ENCODE data around the gene CCDC196. TPM values are rescaled to one million over a fixed set of nuclear protein-coding genes. Genes with fewer than 3 reads are reported as not detected.
"Not testable (repeated sequence)": the region's sequence is repeated elsewhere in the genome, so short reads cannot be mapped to it uniquely, and the experiment has no call there.

The CCDC196 gene
- total RNA-seq, 1 donor from 2014 or later, result not detected

- Mint-ChIP-seq H3K9me3 (ENCODE audit: low read depth) (peaks cover 12% of the 10 kb centered on the region), H3K27me3 (ENCODE audit: low read depth) (no peaks in the 10 kb centered on the region), H3K36me3 (ENCODE audit: low read depth) (no peaks in the 10 kb centered on the region), H3K4me1 (ENCODE audit: low read depth) (no peaks in the 10 kb centered on the region), H3K27ac (ENCODE audit: unreplicated experiment) (no peak overlapping the region), H3K4me3 (ENCODE audit: unreplicated experiment) (no peak overlapping the region)
- TF ChIP-seq CTCF (IDR thresholded peaks at IDR 0.05), result no peak
- DNase-seq (ENCODE audit: low spot score), result no peak
These were observed 44.4 kb downstream of the CCDC196 start for GRCh38 chr14:66530526-66530925.

GRCh38 chr14:66539034-66539433, 52.9 kb downstream of the CCDC196 start:
- no peak overlapping the region for H3K27ac Mint-ChIP-seq (ENCODE audit: unreplicated experiment)
- DNase-seq (ENCODE audit: low spot score), result no peak

GRCh38 chr14:66540038-66540437, 53.9 kb downstream of the CCDC196 start:
- no peaks in the 10 kb centered on the region for H3K4me1 Mint-ChIP-seq (ENCODE audit: low read depth)
- DNase-seq (ENCODE audit: low spot score), result no peak
- H3K27me3 Mint-ChIP-seq (ENCODE audit: low read depth), result no peaks in the 10 kb centered on the region
- H3K36me3 Mint-ChIP-seq (ENCODE audit: low read depth), result no peaks in the 10 kb centered on the region
- no peak overlapping the region for H3K4me3 Mint-ChIP-seq (ENCODE audit: unreplicated experiment)
- no peaks in the 10 kb centered on the region for H3K9me3 Mint-ChIP-seq (ENCODE audit: low read depth)
- no peak for TF ChIP-seq CTCF (IDR thresholded peaks at IDR 0.05)
- H3K27ac Mint-ChIP-seq (ENCODE audit: unreplicated experiment), result no peak overlapping the region

More at GRCh38 chr14:66539034-66539433, 52.9 kb downstream of the CCDC196 start:
- no peaks in the 10 kb centered on the region for H3K4me1 Mint-ChIP-seq (ENCODE audit: low read depth)
- no peak overlapping the region for H3K4me3 Mint-ChIP-seq (ENCODE audit: unreplicated experiment)
- TF ChIP-seq CTCF (IDR thresholded peaks at IDR 0.05), result no peak
- no peaks in the 10 kb centered on the region for H3K9me3 Mint-ChIP-seq (ENCODE audit: low read depth)
- H3K27me3 Mint-ChIP-seq (ENCODE audit: low read depth), result no peaks in the 10 kb centered on the region
- no peaks in the 10 kb centered on the region for H3K36me3 Mint-ChIP-seq (ENCODE audit: low read depth)

GRCh38 chr14:66541627-66542026, 55.5 kb downstream of the CCDC196 start:
- H3K9me3 Mint-ChIP-seq (ENCODE audit: low read depth), result no peaks in the 10 kb centered on the region
- H3K4me3 Mint-ChIP-seq (ENCODE audit: unreplicated experiment), result no peak overlapping the region
- H3K27ac Mint-ChIP-seq (ENCODE audit: unreplicated experiment), result no peak overlapping the region
- no peaks in the 10 kb centered on the region for H3K4me1 Mint-ChIP-seq (ENCODE audit: low read depth)
- DNase-seq (ENCODE audit: low spot score), result no peak
- TF ChIP-seq CTCF (IDR thresholded peaks at IDR 0.05), result no peak
- no peaks in the 10 kb centered on the region for H3K27me3 Mint-ChIP-seq (ENCODE audit: low read depth)
- no peaks in the 10 kb centered on the region for H3K36me3 Mint-ChIP-seq (ENCODE audit: low read depth)

GRCh38 chr14:66543996-66544395, 57.8 kb downstream of the CCDC196 start:
- no peaks in the 10 kb centered on the region for H3K27me3 Mint-ChIP-seq (ENCODE audit: low read depth)
- H3K36me3 Mint-ChIP-seq (ENCODE audit: low read depth), result no peaks in the 10 kb centered on the region
- no peak for DNase-seq (ENCODE audit: low spot score)
- no peak overlapping the region for H3K27ac Mint-ChIP-seq (ENCODE audit: unreplicated experiment)
- no peaks in the 10 kb centered on the region for H3K4me1 Mint-ChIP-seq (ENCODE audit: low read depth)
- no peaks in the 10 kb centered on the region for H3K9me3 Mint-ChIP-seq (ENCODE audit: low read depth)
- no peak for TF ChIP-seq CTCF (IDR thresholded peaks at IDR 0.05)
- H3K4me3 Mint-ChIP-seq (ENCODE audit: unreplicated experiment), result no peak overlapping the region

GRCh38 chr14:66545191-66545590, 59.0 kb downstream of the CCDC196 start:
- not testable (repeated sequence) for H3K27me3 Mint-ChIP-seq (ENCODE audit: low read depth); DNase-seq (ENCODE audit: low spot score); H3K36me3 Mint-ChIP-seq (ENCODE audit: low read depth); H3K9me3 Mint-ChIP-seq (ENCODE audit: low read depth); H3K4me1 Mint-ChIP-seq (ENCODE audit: low read depth); H3K27ac Mint-ChIP-seq (ENCODE audit: unreplicated experiment); H3K4me3 Mint-ChIP-seq (ENCODE audit: unreplicated experiment)

GRCh38 chr14:66545751-66546150, 59.6 kb downstream of the CCDC196 start:
- H3K9me3 Mint-ChIP-seq (ENCODE audit: low read depth); H3K27ac Mint-ChIP-seq (ENCODE audit: unreplicated experiment); H3K4me1 Mint-ChIP-seq (ENCODE audit: low read depth); H3K4me3 Mint-ChIP-seq (ENCODE audit: unreplicated experiment); H3K27me3 Mint-ChIP-seq (ENCODE audit: low read depth); DNase-seq (ENCODE audit: low spot score); H3K36me3 Mint-ChIP-seq (ENCODE audit: low read depth): not testable (repeated sequence)

Measured in chondrocyte (in vitro differentiated cells).